Ammon's horn (tissue), 1 donor: ENCODE results near the gene VMP1.
"Not testable (repeated sequence)": the region's sequence is repeated elsewhere in the genome, so short reads cannot be mapped to it uniquely, and the experiment has no call there.

ENCODE experiments used
- DNase-seq: peaks from one replicate; pipeline ENCODE4 v3.0.0-alpha.2; 2016; ENCODE audit warnings: low spot score

Gene VMP1

GRCh38 chr17:59863616-59864015 lies 156.2 kb downstream of the VMP1 start:
- no peak for DNase-seq

- DNase-seq: no peak
Observed at GRCh38 chr17:59869941-59870218, 162.4 kb downstream of the VMP1 start.

GRCh38 chr17:59870482-59870881 lies 163.0 kb downstream of the VMP1 start:
- DNase-seq: no peak

GRCh38 chr17:59872351-59872750 lies 164.9 kb downstream of the VMP1 start:
- no peak for DNase-seq

GRCh38 chr17:59873414-59873813 lies 166.0 kb downstream of the VMP1 start:
- not testable (repeated sequence) for DNase-seq

- DNase-seq: no peak
Observed at GRCh38 chr17:59874376-59874775, 166.9 kb downstream of the VMP1 start.

GRCh38 chr17:59876107-59876506 lies 168.7 kb downstream of the VMP1 start:
- no peak for DNase-seq

- DNase-seq: no peak
Observed at GRCh38 chr17:59877965-59878364, 170.5 kb downstream of the VMP1 start.

- no peak for DNase-seq
Observed at GRCh38 chr17:59878624-59879023, 171.2 kb downstream of the VMP1 start.

GRCh38 chr17:59884861-59885260 lies 177.4 kb downstream of the VMP1 start:
- no peak for DNase-seq

- DNase-seq: no peak
Observed at GRCh38 chr17:59888145-59888750, 180.8 kb downstream of the VMP1 start.

GRCh38 chr17:59890720-59891119 lies 183.3 kb downstream of the VMP1 start:
- no peak for DNase-seq
